ENCODE measurements around the gene MBP. TPM values are rescaled to one million over a fixed set of nuclear protein-coding genes. Genes with fewer than 3 reads are reported as not detected.

Gene MBP
- total RNA-seq, 2 donors from 2014 or later = 43.0 to 65.8 TPM

DNA sequence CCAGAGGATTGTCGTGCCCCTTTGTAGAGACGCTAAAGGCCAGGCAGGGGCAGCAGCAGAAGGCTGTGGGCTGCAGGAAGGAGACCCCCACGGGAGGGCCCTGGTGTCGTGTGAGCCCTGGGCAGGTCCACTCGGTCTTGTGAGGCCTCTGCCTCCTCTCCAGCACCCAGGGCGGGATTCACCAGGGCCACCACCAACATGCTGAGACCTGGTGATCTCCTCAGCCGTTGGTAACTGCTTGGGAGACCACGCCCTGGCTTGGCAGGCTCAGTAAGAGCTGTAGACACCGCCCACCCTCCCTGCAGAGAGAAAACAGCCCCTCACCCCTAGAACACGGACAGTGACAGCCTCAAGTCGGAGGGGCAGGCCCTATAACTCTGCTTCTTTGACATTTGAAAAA, 21.1 kb downstream of the MBP start:
- no peak overlapping the region for H3K4me3 ChIP-seq
- TF ChIP-seq, protein P1, sequence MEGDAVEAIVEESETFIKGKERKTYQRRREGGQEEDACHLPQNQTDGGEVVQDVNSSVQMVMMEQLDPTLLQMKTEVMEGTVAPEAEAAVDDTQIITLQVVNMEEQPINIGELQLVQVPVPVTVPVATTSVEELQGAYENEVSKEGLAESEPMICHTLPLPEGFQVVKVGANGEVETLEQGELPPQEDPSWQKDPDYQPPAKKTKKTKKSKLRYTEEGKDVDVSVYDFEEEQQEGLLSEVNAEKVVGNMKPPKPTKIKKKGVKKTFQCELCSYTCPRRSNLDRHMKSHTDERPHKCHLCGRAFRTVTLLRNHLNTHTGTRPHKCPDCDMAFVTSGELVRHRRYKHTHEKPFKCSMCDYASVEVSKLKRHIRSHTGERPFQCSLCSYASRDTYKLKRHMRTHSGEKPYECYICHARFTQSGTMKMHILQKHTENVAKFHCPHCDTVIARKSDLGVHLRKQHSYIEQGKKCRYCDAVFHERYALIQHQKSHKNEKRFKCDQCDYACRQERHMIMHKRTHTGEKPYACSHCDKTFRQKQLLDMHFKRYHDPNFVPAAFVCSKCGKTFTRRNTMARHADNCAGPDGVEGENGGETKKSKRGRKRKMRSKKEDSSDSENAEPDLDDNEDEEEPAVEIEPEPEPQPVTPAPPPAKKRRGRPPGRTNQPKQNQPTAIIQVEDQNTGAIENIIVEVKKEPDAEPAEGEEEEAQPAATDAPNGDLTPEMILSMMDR (IDR thresholded peaks at IDR 0.05) = no peak
- no peaks in the 10 kb centered on the region for H3K27me3 ChIP-seq
- intact Hi-C loops (cut with DNase I) = no loop called here
- peak overlapping the region; percentile 29 for H3K27ac ChIP-seq
- no peak overlapping the region for H3K9ac ChIP-seq (ENCODE audit: low read depth in 2 of 2, low read length in 2 of 2)
- peaks cover 11% of the 10 kb centered on the region for H3K4me1 ChIP-seq
- no peaks in the 10 kb centered on the region for H3K36me3 ChIP-seq
- peak; percentile 47 for DNase-seq
- H3K9me3 ChIP-seq = no peaks in the 10 kb centered on the region

DNA sequence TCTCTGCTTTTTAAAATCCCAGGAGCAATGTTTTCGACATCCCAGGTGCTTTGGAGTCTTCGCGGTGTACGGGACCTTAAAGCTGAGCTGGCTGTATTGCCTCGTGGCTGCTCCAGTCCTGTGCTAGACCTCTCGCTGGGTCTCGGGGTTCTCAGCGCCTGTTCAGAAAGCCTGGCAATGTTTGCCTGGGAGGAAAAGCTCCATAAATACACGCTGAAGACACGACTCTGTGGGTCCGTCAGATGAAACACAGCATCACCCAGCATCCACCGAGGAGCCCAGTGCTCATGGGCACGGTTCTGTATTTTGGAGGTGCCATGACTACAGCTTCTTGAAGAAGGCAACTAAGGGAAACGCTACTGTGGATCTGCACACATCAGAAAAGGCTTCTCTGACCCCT, 21.6 kb downstream of the MBP start:
- Histone ChIP-seq H3K36me3 (no peaks in the 10 kb centered on the region), H3K27me3 (no peaks in the 10 kb centered on the region), H3K9ac (ENCODE audit: low read depth in 2 of 2, low read length in 2 of 2) (no peak overlapping the region), H3K4me1 (peaks cover 11% of the 10 kb centered on the region), H3K9me3 (no peaks in the 10 kb centered on the region), H3K27ac (no peak overlapping the region), H3K4me3 (no peak overlapping the region)
- TF ChIP-seq, protein P1 (IDR thresholded peaks at IDR 0.05) = no peak
- intact Hi-C loops (cut with DNase I) = no loop called here
- DNase-seq = no peak

- H3K9ac ChIP-seq (ENCODE audit: low read depth in 2 of 2, low read length in 2 of 2) = no peak overlapping the region
- no peak for DNase-seq
- H3K36me3 ChIP-seq = no peaks in the 10 kb centered on the region
- H3K4me1 ChIP-seq = peaks cover 8% of the 10 kb centered on the region
- H3K9me3 ChIP-seq = no peaks in the 10 kb centered on the region
- TF ChIP-seq, protein P1 (IDR thresholded peaks at IDR 0.05) = no peak
- no peak overlapping the region for H3K27ac ChIP-seq
- intact Hi-C loops (cut with DNase I) = no loop called here
- H3K27me3 ChIP-seq = no peaks in the 10 kb centered on the region
- H3K4me3 ChIP-seq = no peak overlapping the region
These were observed 22.2 kb downstream of the MBP start for GRCh38 chr18:77110400-77110799.

DNA sequence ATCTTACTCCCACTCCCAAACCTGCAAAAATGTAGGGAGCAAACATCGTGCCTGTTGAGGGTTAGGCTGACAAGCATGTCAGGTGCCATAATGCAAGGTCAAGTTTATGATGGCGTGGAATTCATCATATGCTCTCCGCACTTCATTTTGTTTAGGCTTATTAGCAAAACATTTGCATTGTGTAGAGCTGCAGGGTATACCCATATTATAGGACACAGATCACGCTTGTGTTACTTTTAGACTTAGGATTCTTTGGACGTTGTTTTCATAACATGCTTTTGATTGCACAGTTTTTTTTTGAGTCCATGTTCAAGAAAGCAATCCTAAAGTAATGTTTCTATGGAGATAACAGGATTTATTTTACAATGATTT, 22.9 kb downstream of the MBP start:
- H3K4me3 ChIP-seq = no peak overlapping the region
- TF ChIP-seq, protein P1 (IDR thresholded peaks at IDR 0.05) = no peak
- no peaks in the 10 kb centered on the region for H3K9me3 ChIP-seq
- no peaks in the 10 kb centered on the region for H3K36me3 ChIP-seq
- no peak for DNase-seq
- peaks cover 5% of the 10 kb centered on the region for H3K4me1 ChIP-seq
- H3K9ac ChIP-seq (ENCODE audit: low read depth in 2 of 2, low read length in 2 of 2) = no peak overlapping the region
- H3K27me3 ChIP-seq = no peaks in the 10 kb centered on the region
- intact Hi-C loops (cut with DNase I) = no loop called here
- no peak overlapping the region for H3K27ac ChIP-seq

- TF ChIP-seq, protein P1 (IDR thresholded peaks at IDR 0.05) = no peak
- H3K4me1 ChIP-seq = peaks cover 3% of the 10 kb centered on the region
- H3K27ac ChIP-seq = peak overlapping the region; percentile 60
- H3K9ac ChIP-seq (ENCODE audit: low read depth in 2 of 2, low read length in 2 of 2) = no peak overlapping the region
- no peaks in the 10 kb centered on the region for H3K9me3 ChIP-seq
- no peaks in the 10 kb centered on the region for H3K36me3 ChIP-seq
- intact Hi-C loops (cut with DNase I) = no loop called here
- DNase-seq = no peak
- no peaks in the 10 kb centered on the region for H3K27me3 ChIP-seq
- H3K4me3 ChIP-seq = no peak overlapping the region
These were observed 23.5 kb downstream of the MBP start for GRCh38 chr18:77108821-77109647.
